ENCODE results near the gene PRCC.
A peak's percentile ranks its signal among the peaks of the same experiment; 100 is the strongest.

GRCh38 chr1:156728599-156729462 is 38.5 kb upstream of the PRCC start, which contains the start of gene ISG20L2:
- TF ChIP-seq CTCF (IDR thresholded peaks at IDR 0.05) (no peak), ZNF302 (CRISPR knock-in tag; IDR thresholded peaks at IDR 0.05) (no peak), CBX8 (IDR thresholded peaks at IDR 0.05) (no peak), POLR2A (IDR thresholded peaks at IDR 0.05; ENCODE audit: low read length) (peak; percentile 29), MAX (IDR thresholded peaks at IDR 0.05) (peak; percentile 45; the same call in 1 of the 2 replicates), HOXA7 (CRISPR knock-in tag; IDR thresholded peaks at IDR 0.05) (no peak), REST (IDR thresholded peaks at IDR 0.05) (no peak), MYC (IDR thresholded peaks at IDR 0.05; ENCODE audit: borderline replicate concordance, low read length) (0 out of 2 replicates have a peak, but pooled peaks have one; percentile 66), RAD21 (conservative IDR thresholded peaks at IDR 0.05 in 1 of 2, IDR thresholded peaks at IDR 0.05 in 1 of 2) (no peak), BHLHE40 (IDR thresholded peaks at IDR 0.05; ENCODE audit: low read depth, low read length) (peak; percentile 95)

Measured in A549 (cell line).